ENCODE data around the gene ERBB4. TPM values are rescaled to one million over a fixed set of nuclear protein-coding genes. Genes with fewer than 3 reads are reported as not detected.

The ERBB4 gene
- total RNA-seq, 1 experiment from 2014 or later, result 0.04 TPM

DNA sequence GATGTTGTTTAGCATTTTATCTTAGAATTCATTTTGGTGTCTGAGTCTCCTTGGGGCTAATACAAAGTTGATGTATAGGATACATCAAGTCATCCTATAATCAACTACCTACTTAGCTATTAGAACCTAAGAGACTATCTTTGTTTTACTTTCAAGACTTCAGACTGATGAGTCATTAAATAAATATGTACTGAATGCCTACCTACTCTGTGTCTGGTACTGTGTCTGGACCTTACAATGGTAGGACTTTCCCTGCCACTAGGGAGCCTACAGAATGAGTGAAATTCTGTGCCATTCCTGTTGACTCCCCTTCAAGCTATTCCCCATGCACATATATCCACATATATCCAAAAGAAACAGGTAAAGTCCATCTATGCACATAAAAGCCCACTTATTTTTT lies 114.5 kb downstream of the ERBB4 start:
- no peak overlapping the region for H4K91ac ChIP-seq (ENCODE audit: insufficient read length, low read depth, low read length)
- H3K18ac ChIP-seq (ENCODE audit: insufficient read length, low read depth, low read length), result no peak overlapping the region
- no peak overlapping the region for H4K5ac ChIP-seq (ENCODE audit: insufficient read length, low read depth, low read length)
- H3K9ac ChIP-seq (ENCODE audit: extremely low read depth, insufficient read length, low read length), result no peak overlapping the region
- no peaks in the 10 kb centered on the region for H3K23me2 ChIP-seq (ENCODE audit: insufficient read length, low read depth, low read length, poor library complexity, severe bottlenecking)
- Mint-ChIP-seq H3K27me3 (ENCODE audit: low read depth) (no peaks in the 10 kb centered on the region), H3K27ac (no peak overlapping the region), H3K9me3 (peaks cover 0 to 4% of the 10 kb centered on the region in 2 experiments; a peak in 2 of 5 replicates), H3K36me3 (ENCODE audit: insufficient read depth in 1 of 3, low read depth in 3 of 3) (peaks cover 1 to 5% (median 4%) of the 10 kb centered on the region in 3 experiments; a peak in 3 of 7 replicates), H3K4me1 (peaks cover 25 to 26% of the 10 kb centered on the region in 2 experiments), H3K4me3 (no peak overlapping the region)
- no peak overlapping the region for H2BK12ac ChIP-seq (ENCODE audit: insufficient read length, low read depth, low read length)
- no peak overlapping the region for H3K27ac ChIP-seq (ENCODE audit: insufficient read length, low read depth, low read length)
- no peak overlapping the region for H2AK5ac ChIP-seq (ENCODE audit: insufficient read length, low read length)
- peaks cover 2% of the 10 kb centered on the region; the same call in 1 of the 2 replicates for H3K4me1 ChIP-seq (ENCODE audit: insufficient read depth, low read length)
- H3K79me2 ChIP-seq (ENCODE audit: insufficient read depth, low read length), result no peaks in the 10 kb centered on the region
- no peak overlapping the region for H3K4me2 ChIP-seq (ENCODE audit: insufficient read depth, insufficient read length, low read length)
- H2BK15ac ChIP-seq (ENCODE audit: low read depth, low read length), result no peak overlapping the region
- no peak overlapping the region for H2AFZ ChIP-seq (ENCODE audit: low read length)
- no peaks in the 10 kb centered on the region for H3K79me1 ChIP-seq (ENCODE audit: insufficient read depth, low read depth, low read length, poor library complexity, severe bottlenecking)
- no peak for DNase-seq
- TF ChIP-seq CTCF (conservative IDR thresholded peaks at IDR 0.05), result no peak
- no peak overlapping the region for H2BK20ac ChIP-seq (ENCODE audit: low read depth, low read length, poor library complexity, severe bottlenecking)
- no peak overlapping the region for H2BK120ac ChIP-seq (ENCODE audit: low read depth, low read length, poor library complexity, severe bottlenecking)
- H2BK5ac ChIP-seq (ENCODE audit: insufficient read length, low read length), result no peak overlapping the region
- no peaks in the 10 kb centered on the region for H3K9me3 ChIP-seq (ENCODE audit: control insufficient read depth, low read depth, low read length)
- H4K8ac ChIP-seq (replicated peaks; ENCODE audit: insufficient read length, low read depth, low read length), result no peak overlapping the region
- H3K27me3 ChIP-seq (ENCODE audit: insufficient read depth, low read length), result no peaks in the 10 kb centered on the region
- no peak overlapping the region for H3K14ac ChIP-seq (ENCODE audit: insufficient read depth, low read length)
- H3K4ac ChIP-seq (ENCODE audit: low read depth, low read length), result no peak overlapping the region
- H3K23ac ChIP-seq (ENCODE audit: insufficient read length, low read depth, low read length), result no peak overlapping the region
- no peak overlapping the region for H3T11ph ChIP-seq (ENCODE audit: low read length)
- no peaks in the 10 kb centered on the region for H4K20me1 ChIP-seq (ENCODE audit: control insufficient read depth, insufficient read depth, insufficient read length)
- H3K56ac ChIP-seq (ENCODE audit: insufficient read length, low read depth, low read length), result no peak overlapping the region

Data from H9 (cell line).